ENCODE data around the gene RAB9A.
"Not testable (repeated sequence)": the region's sequence is repeated elsewhere in the genome, so short reads cannot be mapped to it uniquely, and the experiment has no call there.

DNA sequence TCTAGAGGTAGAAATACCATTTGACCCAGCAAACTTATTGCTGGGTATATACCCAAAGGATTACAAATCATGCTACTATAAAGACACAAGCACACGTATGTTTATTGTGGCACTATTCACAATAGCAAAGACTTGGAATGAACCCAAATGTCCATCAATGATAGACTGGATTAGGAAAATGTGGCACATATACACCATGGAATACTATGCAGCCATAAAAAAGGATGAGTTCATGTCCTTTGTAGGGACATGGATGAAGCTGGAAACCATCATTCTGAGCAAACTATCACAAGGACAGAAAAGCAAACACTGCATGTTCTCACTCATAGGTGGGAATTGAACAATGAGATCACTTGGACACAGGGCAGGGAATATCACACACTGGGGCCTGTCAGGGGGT lies 41.6 kb downstream of the RAB9A start:
- TF ChIP-seq, protein P1, sequence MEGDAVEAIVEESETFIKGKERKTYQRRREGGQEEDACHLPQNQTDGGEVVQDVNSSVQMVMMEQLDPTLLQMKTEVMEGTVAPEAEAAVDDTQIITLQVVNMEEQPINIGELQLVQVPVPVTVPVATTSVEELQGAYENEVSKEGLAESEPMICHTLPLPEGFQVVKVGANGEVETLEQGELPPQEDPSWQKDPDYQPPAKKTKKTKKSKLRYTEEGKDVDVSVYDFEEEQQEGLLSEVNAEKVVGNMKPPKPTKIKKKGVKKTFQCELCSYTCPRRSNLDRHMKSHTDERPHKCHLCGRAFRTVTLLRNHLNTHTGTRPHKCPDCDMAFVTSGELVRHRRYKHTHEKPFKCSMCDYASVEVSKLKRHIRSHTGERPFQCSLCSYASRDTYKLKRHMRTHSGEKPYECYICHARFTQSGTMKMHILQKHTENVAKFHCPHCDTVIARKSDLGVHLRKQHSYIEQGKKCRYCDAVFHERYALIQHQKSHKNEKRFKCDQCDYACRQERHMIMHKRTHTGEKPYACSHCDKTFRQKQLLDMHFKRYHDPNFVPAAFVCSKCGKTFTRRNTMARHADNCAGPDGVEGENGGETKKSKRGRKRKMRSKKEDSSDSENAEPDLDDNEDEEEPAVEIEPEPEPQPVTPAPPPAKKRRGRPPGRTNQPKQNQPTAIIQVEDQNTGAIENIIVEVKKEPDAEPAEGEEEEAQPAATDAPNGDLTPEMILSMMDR (IDR thresholded peaks at IDR 0.05; ENCODE audit: insufficient read depth, low read length): not testable (repeated sequence)
- TF ChIP-seq, protein P2, sequence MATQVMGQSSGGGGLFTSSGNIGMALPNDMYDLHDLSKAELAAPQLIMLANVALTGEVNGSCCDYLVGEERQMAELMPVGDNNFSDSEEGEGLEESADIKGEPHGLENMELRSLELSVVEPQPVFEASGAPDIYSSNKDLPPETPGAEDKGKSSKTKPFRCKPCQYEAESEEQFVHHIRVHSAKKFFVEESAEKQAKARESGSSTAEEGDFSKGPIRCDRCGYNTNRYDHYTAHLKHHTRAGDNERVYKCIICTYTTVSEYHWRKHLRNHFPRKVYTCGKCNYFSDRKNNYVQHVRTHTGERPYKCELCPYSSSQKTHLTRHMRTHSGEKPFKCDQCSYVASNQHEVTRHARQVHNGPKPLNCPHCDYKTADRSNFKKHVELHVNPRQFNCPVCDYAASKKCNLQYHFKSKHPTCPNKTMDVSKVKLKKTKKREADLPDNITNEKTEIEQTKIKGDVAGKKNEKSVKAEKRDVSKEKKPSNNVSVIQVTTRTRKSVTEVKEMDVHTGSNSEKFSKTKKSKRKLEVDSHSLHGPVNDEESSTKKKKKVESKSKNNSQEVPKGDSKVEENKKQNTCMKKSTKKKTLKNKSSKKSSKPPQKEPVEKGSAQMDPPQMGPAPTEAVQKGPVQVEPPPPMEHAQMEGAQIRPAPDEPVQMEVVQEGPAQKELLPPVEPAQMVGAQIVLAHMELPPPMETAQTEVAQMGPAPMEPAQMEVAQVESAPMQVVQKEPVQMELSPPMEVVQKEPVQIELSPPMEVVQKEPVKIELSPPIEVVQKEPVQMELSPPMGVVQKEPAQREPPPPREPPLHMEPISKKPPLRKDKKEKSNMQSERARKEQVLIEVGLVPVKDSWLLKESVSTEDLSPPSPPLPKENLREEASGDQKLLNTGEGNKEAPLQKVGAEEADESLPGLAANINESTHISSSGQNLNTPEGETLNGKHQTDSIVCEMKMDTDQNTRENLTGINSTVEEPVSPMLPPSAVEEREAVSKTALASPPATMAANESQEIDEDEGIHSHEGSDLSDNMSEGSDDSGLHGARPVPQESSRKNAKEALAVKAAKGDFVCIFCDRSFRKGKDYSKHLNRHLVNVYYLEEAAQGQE (IDR thresholded peaks at IDR 0.05; ENCODE audit: insufficient replicate concordance, low read depth): not testable (repeated sequence)
- not testable (repeated sequence) for TF ChIP-seq GABPA (IDR thresholded peaks at IDR 0.05; ENCODE audit: low read depth); POLR2AphosphoS5 (IDR thresholded peaks at IDR 0.05; ENCODE audit: low read depth); SPI1 (IDR thresholded peaks at IDR 0.05; ENCODE audit: borderline replicate concordance, low read depth)

Measured in HL-60 (cell line).